HFFc6 (cell line): ENCODE measurements around the gene GNG7. TPM values are rescaled to one million over a fixed set of nuclear protein-coding genes. Genes with fewer than 3 reads are reported as not detected.

Experiments used
- DNase-seq: peaks from one replicate; pipeline ENCODE4 v3.0.0-alpha.2; 2018
- H3K27ac Mint-ChIP-seq: 2 replicates; pipeline ENCODE4 v1.8.0; 2020; ENCODE audit warnings: mild to moderate bottlenecking, mixed read lengths
- H3K27me3 Mint-ChIP-seq: 2 replicates; pipeline ENCODE4 v1.8.0; 2021; ENCODE audit warnings: mild to moderate bottlenecking, moderate library complexity, mixed read lengths; ENCODE audit not compliant: insufficient read depth
- H3K36me3 Mint-ChIP-seq: 2 replicates; pipeline ENCODE4 v1.8.0; 2021; ENCODE audit warnings: low read depth, mixed read lengths
- H3K4me1 Mint-ChIP-seq: 2 replicates; pipeline ENCODE4 v1.8.0; 2020; ENCODE audit warnings: low read depth, mixed read lengths
- H3K4me3 Mint-ChIP-seq: 2 replicates; pipeline ENCODE4 v1.8.0; 2020; ENCODE audit warnings: mild to moderate bottlenecking, moderate library complexity, mixed read lengths
- H3K9me3 Mint-ChIP-seq: 2 replicates; pipeline ENCODE4 v1.8.0; 2020; ENCODE audit warnings: mild to moderate bottlenecking, mixed read lengths
- total RNA-seq, 6 experiments: library from RNA; stranded (reverse); fragmentation: NEBNext Ultra II Directional; extraction: Animal tissue kit (Norgen Biotek cat#: 25700); gene quantifications; 2 replicates in 1 of 6; 3 replicates in 5 of 6; pipeline ENCODE4 v1.2.3, GENCODE V29; 2021
- TF ChIP-seq, protein P1 (sequence below): fragments of 200-600 bp; sonication (generic); IDR thresholded peaks from 2 replicates; pipeline ENCODE4 v1.5.0; 2021; ENCODE audit warnings: antibody characterized with exemption, mild to moderate bottlenecking

The GNG7 gene
- total RNA-seq, 6 experiments from 2014 or later = 0.09 to 0.29 (median 0.11) TPM; not detected in 1

DNA sequence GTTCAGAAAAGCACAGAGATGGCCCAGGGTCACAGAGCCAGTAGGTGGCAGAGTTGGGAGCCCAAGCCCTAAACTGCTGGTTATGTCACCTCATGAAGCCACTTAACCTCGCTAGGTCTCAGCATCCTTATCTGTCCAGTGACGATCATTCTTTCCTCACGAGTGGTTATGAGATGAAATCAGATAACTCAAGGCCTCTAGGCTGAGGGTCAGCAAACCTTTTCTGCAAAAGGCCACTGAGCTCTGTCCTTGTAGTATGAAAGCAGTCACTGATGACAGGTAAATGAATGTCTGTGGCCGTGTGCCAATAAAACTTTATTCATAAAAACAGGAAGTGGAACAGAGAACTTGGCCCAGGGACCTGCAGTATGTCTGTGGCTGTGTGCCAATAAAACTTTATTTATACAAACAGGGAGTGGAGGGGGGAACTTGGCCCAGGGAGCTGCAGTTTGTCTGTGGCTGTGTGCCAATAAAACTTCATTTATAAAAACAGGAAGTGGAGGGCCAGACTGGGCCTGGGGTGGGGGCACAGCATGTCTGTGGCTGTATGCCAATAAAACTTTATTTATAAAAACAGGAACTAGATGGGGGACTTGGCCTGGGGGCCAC lies 71.2 kb downstream of the GNG7 start:
- Mint-ChIP-seq H3K9me3 (peaks cover 39% of the 10 kb centered on the region), H3K27me3 (peaks cover 7% of the 10 kb centered on the region), H3K4me3 (no peak overlapping the region), H3K36me3 (peaks cover 22% of the 10 kb centered on the region), H3K27ac (no peak overlapping the region), H3K4me1 (peaks cover 36% of the 10 kb centered on the region)
- DNase-seq = peak; percentile 7
- TF ChIP-seq, protein P1, sequence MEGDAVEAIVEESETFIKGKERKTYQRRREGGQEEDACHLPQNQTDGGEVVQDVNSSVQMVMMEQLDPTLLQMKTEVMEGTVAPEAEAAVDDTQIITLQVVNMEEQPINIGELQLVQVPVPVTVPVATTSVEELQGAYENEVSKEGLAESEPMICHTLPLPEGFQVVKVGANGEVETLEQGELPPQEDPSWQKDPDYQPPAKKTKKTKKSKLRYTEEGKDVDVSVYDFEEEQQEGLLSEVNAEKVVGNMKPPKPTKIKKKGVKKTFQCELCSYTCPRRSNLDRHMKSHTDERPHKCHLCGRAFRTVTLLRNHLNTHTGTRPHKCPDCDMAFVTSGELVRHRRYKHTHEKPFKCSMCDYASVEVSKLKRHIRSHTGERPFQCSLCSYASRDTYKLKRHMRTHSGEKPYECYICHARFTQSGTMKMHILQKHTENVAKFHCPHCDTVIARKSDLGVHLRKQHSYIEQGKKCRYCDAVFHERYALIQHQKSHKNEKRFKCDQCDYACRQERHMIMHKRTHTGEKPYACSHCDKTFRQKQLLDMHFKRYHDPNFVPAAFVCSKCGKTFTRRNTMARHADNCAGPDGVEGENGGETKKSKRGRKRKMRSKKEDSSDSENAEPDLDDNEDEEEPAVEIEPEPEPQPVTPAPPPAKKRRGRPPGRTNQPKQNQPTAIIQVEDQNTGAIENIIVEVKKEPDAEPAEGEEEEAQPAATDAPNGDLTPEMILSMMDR = peak; percentile 22; the same call in 1 of the 2 replicates

DNA sequence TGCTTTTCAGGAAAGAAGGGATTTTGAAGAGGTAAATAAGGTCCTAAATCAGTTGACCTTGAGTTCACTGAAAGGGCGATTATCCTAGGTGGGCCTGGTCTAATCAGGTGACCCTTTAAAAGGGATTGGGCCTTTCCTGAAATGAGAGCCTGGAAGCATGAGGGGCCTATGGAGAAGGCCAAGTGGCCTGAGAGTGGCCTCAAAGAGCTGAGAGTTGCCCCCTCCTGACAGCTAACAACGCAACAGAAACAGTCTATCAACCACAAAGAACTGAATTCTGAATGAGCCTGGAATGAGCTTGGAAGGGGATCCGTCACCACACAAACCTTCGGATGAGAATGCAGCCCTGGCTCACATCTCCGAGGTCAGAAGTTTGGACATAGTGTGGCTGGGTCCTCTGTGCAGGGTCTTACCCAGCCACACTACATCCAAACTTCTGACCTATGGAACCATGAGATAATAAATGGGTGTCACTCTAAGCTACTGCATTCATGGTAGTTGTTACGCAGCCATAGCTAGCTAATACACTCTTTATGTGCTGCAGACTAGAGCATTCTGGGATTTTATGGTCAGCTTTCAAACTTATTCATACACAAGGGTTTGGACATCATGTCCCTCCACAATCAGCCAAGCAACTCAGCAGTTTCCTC lies 72.0 kb downstream of the GNG7 start:
- Mint-ChIP-seq H3K27ac (no peak overlapping the region), H3K36me3 (peaks cover 22% of the 10 kb centered on the region), H3K27me3 (peaks cover 7% of the 10 kb centered on the region), H3K4me3 (no peak overlapping the region), H3K4me1 (peaks cover 36% of the 10 kb centered on the region), H3K9me3 (peaks cover 39% of the 10 kb centered on the region)
- DNase-seq = no peak
- TF ChIP-seq, protein P1 = no peak

DNA sequence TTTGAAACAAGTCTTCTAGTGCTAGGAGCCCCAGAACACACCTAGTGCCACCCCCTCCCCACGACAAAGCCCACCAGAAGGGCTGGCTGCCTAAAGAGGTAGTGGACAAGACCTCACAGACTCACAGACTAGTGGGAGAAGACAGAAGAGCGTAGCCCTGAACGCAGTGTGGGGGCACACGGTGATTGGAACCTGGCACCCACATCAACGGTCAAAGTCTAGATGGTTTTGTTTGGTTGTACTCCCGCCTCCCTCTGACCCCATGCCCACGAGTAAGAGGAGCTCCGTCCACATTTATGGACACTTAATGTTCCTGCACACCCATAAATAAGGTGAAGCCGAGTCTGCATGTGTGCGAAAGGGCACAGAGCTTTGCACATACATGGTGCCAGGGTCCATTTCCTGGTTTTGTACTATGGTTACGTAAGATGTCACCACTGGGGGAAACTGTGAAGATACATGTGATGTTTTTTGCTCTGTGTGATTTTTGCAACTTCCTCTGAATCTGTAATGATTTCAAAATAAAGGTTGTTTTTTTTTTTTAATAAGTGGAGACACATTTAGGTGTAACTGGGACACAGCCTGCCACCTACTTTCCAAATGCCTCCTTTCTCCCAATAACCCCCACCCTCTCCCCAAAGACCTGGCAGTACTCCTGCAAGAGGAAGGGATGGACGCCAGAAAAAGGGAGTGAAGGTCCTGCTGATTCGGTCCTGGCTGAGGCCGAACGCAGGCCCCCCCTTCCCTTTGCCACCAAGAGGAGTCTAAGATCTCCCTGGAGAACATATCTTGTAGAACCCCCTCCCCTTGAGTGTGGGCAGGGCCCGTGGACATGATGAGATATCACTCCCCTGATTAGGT lies 72.8 kb downstream of the GNG7 start:
- no peak for DNase-seq
- H3K36me3 Mint-ChIP-seq = peaks cover 22% of the 10 kb centered on the region
- H3K9me3 Mint-ChIP-seq = peaks cover 39% of the 10 kb centered on the region
- no peak overlapping the region for H3K4me3 Mint-ChIP-seq
- H3K27ac Mint-ChIP-seq = no peak overlapping the region
- peaks cover 4% of the 10 kb centered on the region for H3K27me3 Mint-ChIP-seq
- H3K4me1 Mint-ChIP-seq = peaks cover 33% of the 10 kb centered on the region
- TF ChIP-seq, protein P1 = no peak

DNA sequence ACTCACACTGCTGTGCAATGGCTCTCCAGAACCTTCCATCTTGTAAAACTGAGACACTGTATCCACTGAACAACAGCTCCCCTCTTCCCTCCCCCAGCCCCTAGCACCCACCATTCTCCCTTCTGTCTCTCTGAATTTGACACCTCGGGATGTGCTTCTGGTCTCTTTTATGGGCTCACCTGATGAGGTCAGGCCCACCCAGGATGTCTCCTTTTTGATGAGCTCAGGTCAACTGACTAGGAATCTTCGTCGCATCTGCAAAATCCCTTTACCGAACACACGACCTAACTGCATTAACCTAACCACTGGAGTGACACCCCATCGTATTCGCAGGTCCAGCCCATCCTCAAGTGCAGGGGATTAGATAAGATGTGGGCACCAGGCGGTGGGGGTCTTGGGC lies 73.9 kb downstream of the GNG7 start:
- peak overlapping the region; percentile 96 for H3K27ac Mint-ChIP-seq
- no peak for DNase-seq
- no peak overlapping the region for H3K4me3 Mint-ChIP-seq
- peaks cover 29% of the 10 kb centered on the region for H3K4me1 Mint-ChIP-seq
- H3K36me3 Mint-ChIP-seq = peaks cover 22% of the 10 kb centered on the region
- TF ChIP-seq, protein P1 = no peak
- peaks cover 39% of the 10 kb centered on the region for H3K9me3 Mint-ChIP-seq
- no peaks in the 10 kb centered on the region; the same call in 1 of the 2 replicates for H3K27me3 Mint-ChIP-seq

DNA sequence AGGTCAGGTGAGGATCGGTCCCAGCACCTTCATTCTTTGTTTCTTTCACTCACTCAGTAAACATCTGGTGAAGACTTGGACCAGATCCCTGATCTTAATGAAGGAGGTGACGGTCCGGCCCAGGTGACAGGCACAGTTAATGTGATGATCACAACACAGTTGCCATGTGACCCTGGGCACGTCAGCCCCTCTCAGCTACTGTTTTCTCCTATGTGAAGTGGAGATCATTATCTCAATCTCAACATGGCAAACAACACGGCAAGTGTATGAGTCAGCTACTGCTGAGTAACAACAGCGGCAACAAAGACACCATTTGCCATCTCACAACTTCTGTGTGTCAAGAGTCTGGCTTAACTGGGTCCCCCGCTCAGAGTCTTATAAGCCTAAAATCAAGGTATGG lies 74.6 kb downstream of the GNG7 start:
- peak; percentile 60 for DNase-seq
- H3K4me3 Mint-ChIP-seq = peak overlapping the region; percentile 31; the same call in 1 of the 2 replicates

More for the DNA sequence above, 74.6 kb downstream of the GNG7 start:
- H3K36me3 Mint-ChIP-seq = peaks cover 22% of the 10 kb centered on the region
- peaks cover 29% of the 10 kb centered on the region for H3K4me1 Mint-ChIP-seq
- no peaks in the 10 kb centered on the region; the same call in 1 of the 2 replicates for H3K27me3 Mint-ChIP-seq
- peak overlapping the region; percentile 96 for H3K27ac Mint-ChIP-seq
- TF ChIP-seq, protein P1 = no peak
- peaks cover 39% of the 10 kb centered on the region for H3K9me3 Mint-ChIP-seq
